HepG2 (cell line): Measurements from ENCODE around the gene WDR31. TPM values are rescaled to one million over a fixed set of nuclear protein-coding genes. Genes with fewer than 3 reads are reported as not detected.

Experiments used
- DPF2 ChIP-seq: sonication (generic); formaldehyde crosslinking; IDR thresholded peaks from 2 replicates; pipeline ENCODE4 v1.4.0; 2020; ENCODE audit warnings: mild to moderate bottlenecking, low read depth, missing genetic modification reagents, borderline replicate concordance
- FLYWCH1 ChIP-seq: sonication (generic); formaldehyde crosslinking; IDR thresholded peaks from 2 replicates; pipeline ENCODE4 v1.8.1; 2023; ENCODE audit warnings: mild to moderate bottlenecking, missing genetic modification reagents
- FOXA1 ChIP-seq, 2 experiments: fragments of 450-650 bp in 1 of 2; sonication (generic) in 1 of 2; formaldehyde crosslinking in 1 of 2; IDR thresholded peaks; 2 replicates each; pipeline versions ENCODE4 v1.4.0 to v1.6.1; 2016 to 2020; ENCODE audit warnings: missing genetic modification reagents in 1 of 2
- FOXK1 ChIP-seq: sonication (generic); formaldehyde crosslinking; IDR thresholded peaks from 2 replicates; pipeline ENCODE4 v1.4.0; 2020; ENCODE audit warnings: low read depth, missing genetic modification reagents, borderline replicate concordance
- FOXP4 ChIP-seq: sonication (generic); formaldehyde crosslinking; IDR thresholded peaks from 2 replicates; pipeline ENCODE4 v1.4.0; 2020; ENCODE audit warnings: missing genetic modification reagents
- GATAD1 ChIP-seq: IDR thresholded peaks from 2 replicates; pipeline ENCODE4 v1.6.1; 2016; ENCODE audit warnings: missing genetic modification reagents, missing compliant biosample characterization
- GFI1 ChIP-seq: sonication (generic); formaldehyde crosslinking; IDR thresholded peaks from 2 replicates; pipeline ENCODE4 v1.5.0; 2020; ENCODE audit warnings: missing genetic modification reagents, mild to moderate bottlenecking, borderline replicate concordance
- HDAC1 ChIP-seq: sonication (generic); formaldehyde crosslinking; IDR thresholded peaks from 2 replicates; pipeline ENCODE4 v1.5.1; 2020; ENCODE audit warnings: mild to moderate bottlenecking, missing genetic modification reagents
- HNF4A ChIP-seq: sonication (generic); formaldehyde crosslinking; IDR thresholded peaks from 2 replicates; pipeline ENCODE4 v1.4.0; 2020; ENCODE audit warnings: missing genetic modification reagents
- NFIC ChIP-seq: IDR thresholded peaks from 2 replicates; pipeline ENCODE4 v1.6.1; 2012; ENCODE audit warnings: mild to moderate bottlenecking, low read length, inconsistent platforms
- NKX3-1 ChIP-seq: sonication (generic); formaldehyde crosslinking; IDR thresholded peaks from 2 replicates; pipeline ENCODE4 v1.5.0; 2020; ENCODE audit warnings: missing genetic modification reagents
- POLR2AphosphoS5 ChIP-seq: IDR thresholded peaks from 2 replicates; pipeline ENCODE4 v1.6.1; 2012; ENCODE audit warnings: low read depth, low read length
- RXRA ChIP-seq: sonication (generic); formaldehyde crosslinking; IDR thresholded peaks from 2 replicates; pipeline ENCODE4 v1.5.1; 2020; ENCODE audit warnings: missing genetic modification reagents
- TAF15 ChIP-seq: fragments of 200-400 bp; formaldehyde crosslinking; IDR thresholded peaks from one replicate; pipeline ENCODE4 v1.6.1; 2018; ENCODE audit warnings: mild to moderate bottlenecking, low read depth, low read length; ENCODE audit not compliant: poor library complexity, severe bottlenecking
- THAP11 ChIP-seq: IDR thresholded peaks from 2 replicates; pipeline ENCODE4 v1.6.1; 2016; ENCODE audit warnings: missing biosample characterization, missing genetic modification reagents
- XBP1 ChIP-seq: sonication (generic); formaldehyde crosslinking; IDR thresholded peaks from 2 replicates; pipeline ENCODE4 v1.5.0; 2020; ENCODE audit warnings: missing genetic modification reagents
- ZBTB8A ChIP-seq: sonication (generic); formaldehyde crosslinking; IDR thresholded peaks from 2 replicates; pipeline ENCODE4 v1.4.0; 2020; ENCODE audit warnings: mild to moderate bottlenecking, low read depth, missing genetic modification reagents, borderline replicate concordance
- ZMYM2 ChIP-seq: sonication (generic); formaldehyde crosslinking; IDR thresholded peaks from 2 replicates; pipeline ENCODE4 v1.8.0; 2022; ENCODE audit warnings: mild to moderate bottlenecking, missing genetic modification reagents
- ZMYM4 ChIP-seq: sonication (generic); formaldehyde crosslinking; IDR thresholded peaks from 2 replicates; pipeline ENCODE4 v1.8.1; 2023; ENCODE audit warnings: mild to moderate bottlenecking, missing genetic modification reagents
- ZNF225 ChIP-seq: sonication (generic); formaldehyde crosslinking; IDR thresholded peaks from 2 replicates; pipeline ENCODE4 v1.4.0; 2020; ENCODE audit warnings: mild to moderate bottlenecking, missing genetic modification reagents
- ZNF230 ChIP-seq: sonication (generic); formaldehyde crosslinking; IDR thresholded peaks from 2 replicates; pipeline ENCODE4 v1.4.0; 2020; ENCODE audit warnings: mild to moderate bottlenecking, missing genetic modification reagents
- ZNF362 ChIP-seq: sonication (generic); formaldehyde crosslinking; IDR thresholded peaks from 2 replicates; pipeline ENCODE4 v1.4.0; 2020; ENCODE audit warnings: missing genetic modification reagents, mild to moderate bottlenecking, borderline replicate concordance
- ZNF589 ChIP-seq: sonication (generic); formaldehyde crosslinking; conservative IDR thresholded peaks from 2 replicates; pipeline ENCODE4 v1.8.0; 2022; ENCODE audit warnings: mild to moderate bottlenecking, moderate library complexity, missing genetic modification reagents
- ZNF670 ChIP-seq: sonication (generic); formaldehyde crosslinking; IDR thresholded peaks from 2 replicates; pipeline ENCODE4 v1.8.0; 2022; ENCODE audit warnings: mild to moderate bottlenecking, missing genetic modification reagents, borderline replicate concordance
- ZNF740 ChIP-seq: sonication (generic); formaldehyde crosslinking; IDR thresholded peaks from 2 replicates; pipeline ENCODE4 v1.4.0; 2020; ENCODE audit warnings: missing genetic modification reagents
- ZNF883 ChIP-seq: sonication (generic); formaldehyde crosslinking; IDR thresholded peaks from 2 replicates; pipeline ENCODE4 v1.5.1; 2020; ENCODE audit warnings: mild to moderate bottlenecking, missing genetic modification reagents; ENCODE audit errors: not compliant biosample characterization
- polyA plus RNA-seq, 8 experiments: library from polyadenylated mRNA; depleted of rRNA in 3 of 8; stranded (reverse) in 7 of 8; unstranded in 1 of 8; fragments of >200 nt; fragmentation: Illumina TruSeq in 4 of 8; extraction: Trizol in 4 of 8; gene quantifications; 2 replicates each; pipeline versions ENCODE4 v1.2.1 to v1.2.3, GENCODE V29; 2011 to 2016; ENCODE audit warnings: low read depth in 4 of 8, missing spikeins in 1 of 8, mixed read lengths in 1 of 8; ENCODE audit not compliant: insufficient read depth in 1 of 8
- total RNA-seq, 5 experiments: library from RNA; depleted of rRNA; stranded (reverse); fragments of >200 nt; fragmentation: Illumina TruSeq; extraction: Trizol; gene quantifications; 2 replicates each; pipeline ENCODE4 v1.2.3, GENCODE V29; 2016; ENCODE audit warnings: low read depth in 1 of 5
- TF ChIP-seq, protein P1 (sequence below): sonication (generic); formaldehyde crosslinking; IDR thresholded peaks from 2 replicates; pipeline ENCODE4 v1.9.0; 2022; ENCODE audit warnings: missing genetic modification reagents, mild to moderate bottlenecking, borderline replicate concordance

The WDR31 gene
- total and polyA plus RNA-seq, 2 of the 13 experiments (the other 11 are each of a cell fraction or from before 2014, with no cell fraction given): 0.33 to 1.7 TPM

- TF ChIP-seq FLYWCH1 (CRISPR knock-in tag) (no peak), ZBTB8A (CRISPR knock-in tag) (no peak), XBP1 (CRISPR knock-in tag) (no peak), NFIC (peak; percentile 42; the same call in 1 of the 2 replicates), FOXA1 (IDR thresholded peaks at IDR 0.05) (no peak), FOXA1 (CRISPR knock-in tag; IDR thresholded peaks at IDR 0.05) (peak; percentile 12; the same call in 1 of the 2 replicates), ZNF362 (0 out of 2 replicates have a peak, but pooled peaks have one; percentile 28), THAP11 (CRISPR knock-in tag) (peak; percentile 56), POLR2AphosphoS5 (peak; percentile 21; the same call in 1 of the 2 replicates), ZNF225 (CRISPR knock-in tag) (no peak), GATAD1 (0 out of 2 replicates have a peak, but pooled peaks have one; percentile 41), NKX3-1 (CRISPR knock-in tag) (no peak), ZNF670 (0 out of 2 replicates have a peak, but pooled peaks have one; percentile 41), HDAC1 (CRISPR knock-in tag) (peak; percentile 73), HNF4A (CRISPR knock-in tag) (peak; percentile 98), ZNF740 (CRISPR knock-in tag) (0 out of 2 replicates have a peak, but pooled peaks have one; percentile 37), GFI1 (peak; percentile 53; the same call in 1 of the 2 replicates), RXRA (CRISPR knock-in tag) (peak; percentile 28; the same call in 1 of the 2 replicates), ZMYM2 (CRISPR knock-in tag) (peak; percentile 67; the same call in 1 of the 2 replicates), ZNF883 (CRISPR knock-in tag) (no peak), TAF15 (no peak), FOXK1 (CRISPR knock-in tag) (peak; percentile 44; the same call in 1 of the 2 replicates), ZNF230 (CRISPR knock-in tag) (no peak), DPF2 (CRISPR knock-in tag) (no peak), ZNF589 (no peak), FOXP4 (CRISPR knock-in tag) (peak; percentile 68), ZMYM4 (CRISPR knock-in tag) (peak; percentile 21; the same call in 1 of the 2 replicates)
- TF ChIP-seq, protein P1, sequence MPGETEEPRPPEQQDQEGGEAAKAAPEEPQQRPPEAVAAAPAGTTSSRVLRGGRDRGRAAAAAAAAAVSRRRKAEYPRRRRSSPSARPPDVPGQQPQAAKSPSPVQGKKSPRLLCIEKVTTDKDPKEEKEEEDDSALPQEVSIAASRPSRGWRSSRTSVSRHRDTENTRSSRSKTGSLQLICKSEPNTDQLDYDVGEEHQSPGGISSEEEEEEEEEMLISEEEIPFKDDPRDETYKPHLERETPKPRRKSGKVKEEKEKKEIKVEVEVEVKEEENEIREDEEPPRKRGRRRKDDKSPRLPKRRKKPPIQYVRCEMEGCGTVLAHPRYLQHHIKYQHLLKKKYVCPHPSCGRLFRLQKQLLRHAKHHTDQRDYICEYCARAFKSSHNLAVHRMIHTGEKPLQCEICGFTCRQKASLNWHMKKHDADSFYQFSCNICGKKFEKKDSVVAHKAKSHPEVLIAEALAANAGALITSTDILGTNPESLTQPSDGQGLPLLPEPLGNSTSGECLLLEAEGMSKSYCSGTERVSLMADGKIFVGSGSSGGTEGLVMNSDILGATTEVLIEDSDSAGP (CRISPR knock-in tag): no peak
Observed at GRCh38 chr9:113381909-113382411, 41.9 kb upstream of the WDR31 start (continued).
